Endothelial cell (in vitro differentiated cells): ENCODE measurements around the gene NUP214. TPM values are rescaled to one million over a fixed set of nuclear protein-coding genes. Genes with fewer than 3 reads are reported as not detected.
A peak's percentile ranks its signal among the peaks of the same experiment; 100 is the strongest.
"Not testable (repeated sequence)": the region's sequence is repeated elsewhere in the genome, so short reads cannot be mapped to it uniquely, and the experiment has no call there.

Experiments used
- DNase-seq: peaks from one replicate; pipeline ENCODE4 v3.0.0; 2021; ENCODE audit warnings: low spot score
- H3K27ac Mint-ChIP-seq: one replicate; pipeline ENCODE4 v1.8.0; 2021; ENCODE audit warnings: mixed read lengths, inconsistent platforms; ENCODE audit not compliant: unreplicated experiment
- H3K27me3 Mint-ChIP-seq: one replicate; pipeline ENCODE4 v1.8.0; 2021; ENCODE audit warnings: mild to moderate bottlenecking, moderate library complexity, mixed read lengths, inconsistent platforms; ENCODE audit not compliant: unreplicated experiment
- H3K36me3 Mint-ChIP-seq: one replicate; pipeline ENCODE4 v1.8.0; 2021; ENCODE audit warnings: mild to moderate bottlenecking, low read depth, mixed read lengths, inconsistent platforms; ENCODE audit not compliant: unreplicated experiment
- H3K4me1 Mint-ChIP-seq: one replicate; pipeline ENCODE4 v1.8.0; 2021; ENCODE audit warnings: mild to moderate bottlenecking, mixed read lengths, inconsistent platforms; ENCODE audit not compliant: unreplicated experiment
- H3K4me3 Mint-ChIP-seq: one replicate; pipeline ENCODE4 v1.8.0; 2021; ENCODE audit warnings: mild to moderate bottlenecking, mixed read lengths, inconsistent platforms; ENCODE audit not compliant: unreplicated experiment
- H3K9me3 Mint-ChIP-seq: one replicate; pipeline ENCODE4 v1.8.0; 2021; ENCODE audit warnings: mixed read lengths, inconsistent platforms; ENCODE audit not compliant: unreplicated experiment
- CTCF ChIP-seq: fragments of 200-600 bp; sonication (generic); IDR thresholded peaks from one replicate; pipeline ENCODE4 v1.5.0; 2021; ENCODE audit warnings: antibody characterized with exemption; ENCODE audit not compliant: unreplicated experiment
- total RNA-seq: library from RNA; stranded (reverse); fragmentation: NEBNext Ultra II Directional; extraction: Animal tissue kit (Norgen Biotek cat#: 25700); gene quantifications from one replicate; pipeline ENCODE4 v1.2.1, GENCODE V29; 2021; ENCODE audit not compliant: unreplicated experiment

The NUP214 gene
- total RNA-seq, 1 donor from 2014 or later: 60.8 TPM

- Mint-ChIP-seq H3K9me3 (no peaks in the 10 kb centered on the region), H3K36me3 (peaks cover 11% of the 10 kb centered on the region), H3K4me3 (no peak overlapping the region), H3K4me1 (peaks cover 5% of the 10 kb centered on the region), H3K27me3 (no peaks in the 10 kb centered on the region), H3K27ac (no peak overlapping the region)
- DNase-seq: no peak
- TF ChIP-seq CTCF: no peak
Observed at GRCh38 chr9:131187957-131188356, 62.6 kb downstream of the NUP214 start.

- no peak overlapping the region for H3K27ac Mint-ChIP-seq
- peaks cover 5% of the 10 kb centered on the region for H3K4me1 Mint-ChIP-seq
- H3K36me3 Mint-ChIP-seq: peaks cover 11% of the 10 kb centered on the region
- DNase-seq: no peak
- no peak for TF ChIP-seq CTCF
- no peaks in the 10 kb centered on the region for H3K9me3 Mint-ChIP-seq
- no peak overlapping the region for H3K4me3 Mint-ChIP-seq
- no peaks in the 10 kb centered on the region for H3K27me3 Mint-ChIP-seq
Observed at GRCh38 chr9:131188976-131189375, 63.6 kb downstream of the NUP214 start.

GRCh38 chr9:131190191-131190590 lies 64.8 kb downstream of the NUP214 start:
- Mint-ChIP-seq H3K36me3 (peaks cover 11% of the 10 kb centered on the region), H3K4me3 (no peak overlapping the region), H3K9me3 (no peaks in the 10 kb centered on the region), H3K27me3 (no peaks in the 10 kb centered on the region), H3K4me1 (peaks cover 5% of the 10 kb centered on the region), H3K27ac (no peak overlapping the region)
- TF ChIP-seq CTCF: no peak
- DNase-seq: no peak

- DNase-seq, H3K9me3 Mint-ChIP-seq, H3K4me1 Mint-ChIP-seq, H3K4me3 Mint-ChIP-seq, H3K27me3 Mint-ChIP-seq: not testable (repeated sequence)
- Mint-ChIP-seq H3K27ac (peak overlapping the region; percentile 22), H3K36me3 (peaks cover 11% of the 10 kb centered on the region)
Observed at GRCh38 chr9:131191032-131191431, 65.6 kb downstream of the NUP214 start.

GRCh38 chr9:131191857-131192256 lies 66.5 kb downstream of the NUP214 start:
- Mint-ChIP-seq H3K27ac (no peak overlapping the region), H3K4me1 (peaks cover 5% of the 10 kb centered on the region), H3K27me3 (no peaks in the 10 kb centered on the region), H3K9me3 (no peaks in the 10 kb centered on the region), H3K4me3 (no peak overlapping the region), H3K36me3 (peaks cover 4% of the 10 kb centered on the region)
- DNase-seq: no peak
- no peak for TF ChIP-seq CTCF

GRCh38 chr9:131193051-131193450 lies 67.7 kb downstream of the NUP214 start:
- Mint-ChIP-seq H3K4me1 (peaks cover 5% of the 10 kb centered on the region), H3K9me3 (no peaks in the 10 kb centered on the region), H3K36me3 (peaks cover 15% of the 10 kb centered on the region), H3K27ac (no peak overlapping the region), H3K27me3 (no peaks in the 10 kb centered on the region), H3K4me3 (no peak overlapping the region)
- no peak for TF ChIP-seq CTCF
- DNase-seq: no peak
